ENCODE data around the gene SLC15A3. TPM values are rescaled to one million over a fixed set of nuclear protein-coding genes. Genes with fewer than 3 reads are reported as not detected.

The SLC15A3 gene
- total and polyA plus RNA-seq, 8 donors: 13.8 to 96.4 (median 18.2) TPM

GRCh38 chr11:60964801-60965200, 12.8 kb upstream of the SLC15A3 start:
- Histone ChIP-seq H3K36me3 (no peaks in the 10 kb centered on the region), H3K4me1 (no peaks in the 10 kb centered on the region), H3K27me3 (peaks cover 0 to 26% of the 10 kb centered on the region in 2 donors), H3K9me3 (peaks cover 0 to 8% of the 10 kb centered on the region in 2 donors), H3K27ac (no peak overlapping the region), H3K4me3 (no peak overlapping the region)
- no peak for DNase-seq
- TF ChIP-seq CTCF (IDR thresholded peaks at IDR 0.05): no peak
- intact Hi-C loops (cut with DNase I): no loop called here
- no peak for ATAC-seq

DNA sequence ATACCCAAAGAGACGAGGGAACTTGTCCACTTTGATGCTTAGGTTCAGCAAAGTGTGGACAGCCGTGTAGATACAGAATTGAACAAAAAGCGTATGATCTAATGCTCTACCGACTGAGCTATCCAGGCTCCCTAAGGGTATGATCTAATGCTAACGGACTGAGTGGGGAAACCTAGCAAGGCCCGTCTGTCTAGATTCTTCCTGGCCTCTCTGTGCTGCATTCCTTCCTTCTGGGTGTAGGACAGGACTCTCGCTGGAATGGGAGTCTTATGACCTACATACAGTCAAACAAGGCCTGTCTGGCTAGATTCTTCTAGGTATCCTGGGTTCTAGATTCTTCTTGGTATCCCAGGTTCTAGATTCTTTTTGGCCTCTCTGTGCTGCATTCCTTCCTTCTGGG, 8.4 kb upstream of the SLC15A3 start:
- ATAC-seq (no peak), DNase-seq (no peak)
- no peak for TF ChIP-seq CTCF (IDR thresholded peaks at IDR 0.05)
- H3K27ac ChIP-seq: no peak overlapping the region
- H3K27me3 ChIP-seq: peaks cover 0 to 32% of the 10 kb centered on the region in 2 donors
- H3K4me1 ChIP-seq: peaks cover 0 to 7% of the 10 kb centered on the region in 2 donors
- H3K4me3 ChIP-seq: no peak overlapping the region
- no peaks in the 10 kb centered on the region for H3K9me3 ChIP-seq
- intact Hi-C loops (cut with DNase I): no loop called here
- no peaks in the 10 kb centered on the region for H3K36me3 ChIP-seq

DNA sequence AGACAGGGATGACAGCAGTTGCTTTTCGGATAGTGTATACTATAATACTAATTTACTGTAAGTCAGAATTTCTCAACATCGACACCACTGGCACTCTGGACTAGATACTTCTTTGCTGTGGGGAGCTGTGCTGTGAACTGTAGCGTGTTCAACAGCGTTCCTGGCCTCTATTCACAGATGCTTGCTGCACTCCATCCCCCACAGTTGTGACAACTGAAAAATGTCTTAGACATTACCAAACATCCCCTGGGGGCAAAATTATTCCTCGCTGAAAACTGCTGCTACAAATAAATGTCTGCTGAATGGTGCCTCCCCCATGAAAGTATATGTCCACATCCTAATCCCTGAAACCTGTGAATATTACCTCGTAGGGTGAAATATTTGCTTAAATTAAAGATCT, 7.5 kb upstream of the SLC15A3 start:
- Histone ChIP-seq H3K9me3 (no peaks in the 10 kb centered on the region), H3K36me3 (no peaks in the 10 kb centered on the region), H3K4me1 (peaks cover 0 to 13% of the 10 kb centered on the region in 2 donors), H3K27me3 (peaks cover 0 to 32% of the 10 kb centered on the region in 2 donors), H3K27ac (no peak overlapping the region), H3K4me3 (no peak overlapping the region)
- no peak for ATAC-seq
- TF ChIP-seq CTCF (IDR thresholded peaks at IDR 0.05): no peak
- no peak for DNase-seq
- intact Hi-C loops (cut with DNase I): no loop called here

GRCh38 chr11:60957188-60957587, 5.2 kb upstream of the SLC15A3 start:
- intact Hi-C loops (cut with DNase I): no loop called here
- Histone ChIP-seq H3K36me3 (no peaks in the 10 kb centered on the region), H3K27ac (no peak overlapping the region), H3K27me3 (peaks cover 0 to 30% of the 10 kb centered on the region in 2 donors), H3K4me1 (peaks cover 3 to 36% of the 10 kb centered on the region in 2 donors), H3K9me3 (no peaks in the 10 kb centered on the region), H3K4me3 (no peak overlapping the region)
- DNase-seq (no peak), ATAC-seq (no peak)
- no peak for TF ChIP-seq CTCF (IDR thresholded peaks at IDR 0.05)

- H3K4me3 ChIP-seq: no peak overlapping the region
- intact Hi-C loops (cut with DNase I): no loop called here
- no peaks in the 10 kb centered on the region for H3K36me3 ChIP-seq
- peaks cover 0 to 20% of the 10 kb centered on the region in 2 donors for H3K27me3 ChIP-seq
- peaks cover 3 to 38% of the 10 kb centered on the region in 2 donors for H3K4me1 ChIP-seq
- H3K27ac ChIP-seq: no peak overlapping the region
- TF ChIP-seq CTCF (IDR thresholded peaks at IDR 0.05): no peak
- ATAC-seq: no peak
- H3K9me3 ChIP-seq: no peaks in the 10 kb centered on the region
- DNase-seq: no peak
These were observed 3.6 kb upstream of the SLC15A3 start for GRCh38 chr11:60955571-60955970.

All from left lung (tissue), 10 donors.